Activated naive CD8-positive, alpha-beta T cell treated with anti-CD3 and anti-CD28 coated beads, Interleukin-2, amount 50 U/mL, for 24 hours (primary cell): ENCODE data around the gene NCK2.

Experiments used
- ATAC-seq: fragments of 150-1000 bp; cut with Tn5 transposase; one replicate; pipeline ENCODE4 v1.10.0; 2021
- DNase-seq: peaks from one replicate; pipeline ENCODE4 v3.0.0; 2021
- H3K27ac Mint-ChIP-seq: one replicate; pipeline ENCODE4 v1.8.0; 2021; ENCODE audit warnings: mild to moderate bottlenecking, mixed read lengths
- H3K27me3 Mint-ChIP-seq: one replicate; pipeline ENCODE4 v1.8.0; 2021; ENCODE audit warnings: mixed read lengths
- H3K36me3 Mint-ChIP-seq: one replicate; pipeline ENCODE4 v1.8.0; 2021; ENCODE audit warnings: low read depth, mixed read lengths
- H3K4me1 Mint-ChIP-seq: one replicate; pipeline ENCODE4 v1.8.0; 2021; ENCODE audit warnings: mixed read lengths
- H3K4me3 Mint-ChIP-seq: one replicate; pipeline ENCODE4 v1.8.0; 2021; ENCODE audit warnings: mild to moderate bottlenecking, moderate library complexity, mixed read lengths
- H3K9me3 Mint-ChIP-seq: one replicate; pipeline ENCODE4 v1.8.0; 2021; ENCODE audit warnings: mixed read lengths

The NCK2 gene

DNA sequence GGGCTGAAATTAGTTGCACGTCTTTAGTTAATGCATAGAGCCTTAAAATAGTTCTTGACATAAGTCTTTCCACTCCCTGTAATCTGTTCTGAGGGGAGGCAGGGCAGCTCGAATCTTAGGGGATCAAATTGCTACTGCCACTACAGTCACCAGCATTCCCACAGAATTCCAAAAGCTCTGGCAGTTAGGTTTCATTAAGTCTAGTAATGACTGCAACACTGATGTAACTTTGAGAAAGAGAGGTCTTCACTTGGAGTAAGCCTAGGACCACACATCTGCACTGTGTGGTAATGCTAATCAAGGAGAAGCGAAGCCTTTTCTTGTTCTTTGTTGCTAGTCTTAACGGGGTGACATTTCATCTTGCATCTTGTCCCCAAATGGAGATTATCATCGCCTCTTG, 19.3 kb upstream of the NCK2 start:
- Mint-ChIP-seq H3K27ac (no peak overlapping the region), H3K4me3 (no peak overlapping the region), H3K9me3 (peaks cover 6% of the 10 kb centered on the region), H3K4me1 (peaks cover 14% of the 10 kb centered on the region), H3K36me3 (peaks cover 5% of the 10 kb centered on the region), H3K27me3 (no peaks in the 10 kb centered on the region)
- DNase-seq (no peak), ATAC-seq (no peak)

- no peak for ATAC-seq
- H3K4me1 Mint-ChIP-seq, result peaks cover 21% of the 10 kb centered on the region
- no peak for DNase-seq
- no peak overlapping the region for H3K4me3 Mint-ChIP-seq
- H3K9me3 Mint-ChIP-seq, result peaks cover 6% of the 10 kb centered on the region
- H3K27ac Mint-ChIP-seq, result no peak overlapping the region
- no peaks in the 10 kb centered on the region for H3K27me3 Mint-ChIP-seq
- peaks cover 5% of the 10 kb centered on the region for H3K36me3 Mint-ChIP-seq
These were observed 14.5 kb upstream of the NCK2 start for GRCh38 chr2:105730170-105730569.

- DNase-seq (no peak), ATAC-seq (no peak)
- Mint-ChIP-seq H3K4me3 (no peak overlapping the region), H3K9me3 (peaks cover 5% of the 10 kb centered on the region), H3K4me1 (peaks cover 24% of the 10 kb centered on the region), H3K27me3 (no peaks in the 10 kb centered on the region), H3K36me3 (peaks cover 5% of the 10 kb centered on the region), H3K27ac (no peak overlapping the region)
These were observed 13.2 kb upstream of the NCK2 start for GRCh38 chr2:105731511-105731910.

GRCh38 chr2:105732101-105732500, 12.6 kb upstream of the NCK2 start:
- peaks cover 25% of the 10 kb centered on the region for H3K4me1 Mint-ChIP-seq
- H3K27me3 Mint-ChIP-seq, result no peaks in the 10 kb centered on the region
- H3K9me3 Mint-ChIP-seq, result no peaks in the 10 kb centered on the region
- no peaks in the 10 kb centered on the region for H3K36me3 Mint-ChIP-seq
- ATAC-seq (no peak), DNase-seq (no peak)
- H3K27ac Mint-ChIP-seq, result no peak overlapping the region
- H3K4me3 Mint-ChIP-seq, result no peak overlapping the region

GRCh38 chr2:105732955-105733607, 11.6 kb upstream of the NCK2 start:
- ATAC-seq (peak; percentile 27), DNase-seq (no peak)
- H3K4me3 Mint-ChIP-seq, result no peak overlapping the region
- H3K27me3 Mint-ChIP-seq, result no peaks in the 10 kb centered on the region
- H3K36me3 Mint-ChIP-seq, result no peaks in the 10 kb centered on the region
- H3K27ac Mint-ChIP-seq, result no peak overlapping the region
- no peaks in the 10 kb centered on the region for H3K9me3 Mint-ChIP-seq
- H3K4me1 Mint-ChIP-seq, result peaks cover 33% of the 10 kb centered on the region

GRCh38 chr2:105733875-105734274, 10.8 kb upstream of the NCK2 start:
- ATAC-seq, result no peak
- no peak for DNase-seq

GRCh38 chr2:105734762-105735538, 9.8 kb upstream of the NCK2 start:
- Mint-ChIP-seq H3K4me3 (no peak overlapping the region), H3K9me3 (no peaks in the 10 kb centered on the region), H3K27ac (no peak overlapping the region), H3K36me3 (no peaks in the 10 kb centered on the region), H3K27me3 (no peaks in the 10 kb centered on the region), H3K4me1 (peaks cover 51% of the 10 kb centered on the region)
- DNase-seq (no peak), ATAC-seq (no peak)

More at GRCh38 chr2:105733875-105734274, 10.8 kb upstream of the NCK2 start:
- Mint-ChIP-seq H3K4me3 (no peak overlapping the region), H3K27ac (no peak overlapping the region), H3K9me3 (no peaks in the 10 kb centered on the region), H3K4me1 (peaks cover 41% of the 10 kb centered on the region), H3K27me3 (no peaks in the 10 kb centered on the region), H3K36me3 (no peaks in the 10 kb centered on the region)

- no peaks in the 10 kb centered on the region for H3K9me3 Mint-ChIP-seq
- no peak overlapping the region for H3K4me3 Mint-ChIP-seq
- peaks cover 63% of the 10 kb centered on the region for H3K4me1 Mint-ChIP-seq
- no peak for ATAC-seq
- DNase-seq, result no peak
- H3K27ac Mint-ChIP-seq, result no peak overlapping the region
- H3K27me3 Mint-ChIP-seq, result no peaks in the 10 kb centered on the region
- H3K36me3 Mint-ChIP-seq, result no peaks in the 10 kb centered on the region
These were observed 8.6 kb upstream of the NCK2 start for GRCh38 chr2:105736145-105736544.

DNA sequence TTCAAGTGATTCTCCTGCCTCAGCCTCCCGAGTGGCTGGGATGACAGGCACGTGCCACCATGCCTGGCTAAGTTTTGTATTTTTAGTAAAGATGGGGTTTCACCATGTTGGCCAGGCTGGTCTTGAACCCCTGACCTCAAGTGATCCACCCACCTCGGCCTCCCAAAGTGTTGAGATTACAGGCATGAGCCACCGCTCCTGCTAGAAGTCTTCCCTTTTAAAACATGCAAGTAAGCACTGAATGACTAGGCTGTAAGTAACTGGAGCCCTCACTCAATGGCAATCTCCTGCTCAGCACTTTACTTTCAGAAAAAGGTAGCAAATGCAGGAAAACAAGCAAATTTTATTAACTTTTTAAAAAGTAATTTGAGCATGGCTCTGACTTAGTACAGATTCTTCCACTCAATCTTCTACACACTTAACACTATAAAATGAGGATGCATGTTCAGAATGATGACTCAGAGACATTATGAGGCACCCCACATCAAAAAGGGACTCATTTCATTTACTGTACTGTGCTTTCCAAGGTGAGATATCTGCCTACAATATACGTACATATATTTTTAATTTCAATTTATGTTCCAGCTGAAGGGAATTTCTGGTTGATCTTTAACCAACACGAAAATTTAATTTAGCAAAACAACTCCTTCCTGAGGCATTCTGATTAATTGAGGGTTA, 6.6 kb upstream of the NCK2 start:
- Mint-ChIP-seq H3K4me3 (peak overlapping the region; percentile 73), H3K4me1 (peaks cover 80% of the 10 kb centered on the region), H3K27me3 (no peaks in the 10 kb centered on the region), H3K9me3 (peaks cover 5% of the 10 kb centered on the region), H3K36me3 (no peaks in the 10 kb centered on the region), H3K27ac (peak overlapping the region; percentile 91)
- DNase-seq, result no peak
- ATAC-seq, result peak; percentile 78

GRCh38 chr2:105738658-105739241, 6.0 kb upstream of the NCK2 start:
- no peak for DNase-seq
- Mint-ChIP-seq H3K9me3 (peaks cover 5% of the 10 kb centered on the region), H3K36me3 (no peaks in the 10 kb centered on the region), H3K4me3 (peak overlapping the region; percentile 73), H3K4me1 (peaks cover 81% of the 10 kb centered on the region), H3K27ac (peak overlapping the region; percentile 91), H3K27me3 (no peaks in the 10 kb centered on the region)
- no peak for ATAC-seq

- H3K27me3 Mint-ChIP-seq, result no peaks in the 10 kb centered on the region
- DNase-seq, result no peak
- no peaks in the 10 kb centered on the region for H3K36me3 Mint-ChIP-seq
- peaks cover 5% of the 10 kb centered on the region for H3K9me3 Mint-ChIP-seq
- no peak for ATAC-seq
- H3K4me1 Mint-ChIP-seq, result peaks cover 79% of the 10 kb centered on the region
- peak overlapping the region; percentile 73 for H3K4me3 Mint-ChIP-seq
- H3K27ac Mint-ChIP-seq, result peak overlapping the region; percentile 91
These were observed 5.3 kb upstream of the NCK2 start for GRCh38 chr2:105739426-105739825.

- H3K4me3 Mint-ChIP-seq, result peak overlapping the region; percentile 73
- peaks cover 73% of the 10 kb centered on the region for H3K4me1 Mint-ChIP-seq
- peak overlapping the region; percentile 91 for H3K27ac Mint-ChIP-seq
- H3K36me3 Mint-ChIP-seq, result no peaks in the 10 kb centered on the region
- H3K27me3 Mint-ChIP-seq, result no peaks in the 10 kb centered on the region
- ATAC-seq, result no peak
- no peak for DNase-seq
- H3K9me3 Mint-ChIP-seq, result peaks cover 5% of the 10 kb centered on the region
These were observed 4.7 kb upstream of the NCK2 start for GRCh38 chr2:105739944-105740530.

- Mint-ChIP-seq H3K4me3 (no peak overlapping the region), H3K27me3 (no peaks in the 10 kb centered on the region), H3K36me3 (peaks cover 5% of the 10 kb centered on the region), H3K4me1 (peaks cover 72% of the 10 kb centered on the region), H3K9me3 (peaks cover 5% of the 10 kb centered on the region), H3K27ac (peak overlapping the region; percentile 59)
- DNase-seq, result no peak
- ATAC-seq, result peak; percentile 38
These were observed 3.5 kb upstream of the NCK2 start for GRCh38 chr2:105741174-105741573.

DNA sequence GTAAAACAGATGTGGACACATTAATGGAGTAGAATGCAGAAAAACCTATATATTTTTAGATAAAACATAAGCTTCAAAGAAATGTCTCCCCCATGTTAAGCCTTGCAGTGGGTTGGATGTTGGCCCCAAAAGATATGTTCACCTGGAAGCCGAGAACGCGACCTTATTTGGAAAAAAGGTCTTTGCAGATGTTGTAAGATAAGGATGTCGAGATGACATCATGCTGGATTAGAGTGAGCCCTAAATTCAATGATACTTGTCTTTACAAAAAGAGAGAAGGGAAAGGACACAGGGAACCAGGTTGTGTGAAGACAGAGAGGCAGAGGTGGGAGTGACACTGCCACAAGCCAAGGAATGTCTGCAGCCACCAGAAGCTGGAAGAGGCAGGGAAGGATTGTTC, 3.1 kb upstream of the NCK2 start:
- no peak for ATAC-seq
- H3K4me3 Mint-ChIP-seq, result no peak overlapping the region
- H3K4me1 Mint-ChIP-seq, result peaks cover 73% of the 10 kb centered on the region
- H3K36me3 Mint-ChIP-seq, result peaks cover 9% of the 10 kb centered on the region
- DNase-seq, result no peak
- no peaks in the 10 kb centered on the region for H3K27me3 Mint-ChIP-seq
- peaks cover 5% of the 10 kb centered on the region for H3K9me3 Mint-ChIP-seq
- peak overlapping the region; percentile 59 for H3K27ac Mint-ChIP-seq
